Urinary bladder (tissue), 4 donors: ENCODE measurements around the gene NPHS1. TPM values are rescaled to one million over a fixed set of nuclear protein-coding genes. Genes with fewer than 3 reads are reported as not detected.

Experiments
- DNase-seq: peaks from one replicate; pipeline ENCODE4 v3.0.0-alpha.2; 2015; ENCODE audit errors: extremely low spot score
- H3K27ac ChIP-seq: one replicate; pipeline ENCODE4 v1.5.1; 2013; ENCODE audit warnings: low read depth, mild to moderate bottlenecking, moderate library complexity
- H3K36me3 ChIP-seq: one replicate; pipeline ENCODE4 v1.6.1; 2013; ENCODE audit warnings: mild to moderate bottlenecking, moderate library complexity; ENCODE audit not compliant: insufficient read depth
- H3K4me1 ChIP-seq: one replicate; pipeline ENCODE4 v1.6.1; 2013; ENCODE audit warnings: mild to moderate bottlenecking, moderate library complexity; ENCODE audit not compliant: insufficient read depth
- H3K4me3 ChIP-seq: one replicate; pipeline ENCODE4 v1.5.1; 2013; ENCODE audit warnings: low read depth, low read length
- WGBS: extraction: QIAGEN DNeasy Blood & Tissue Kit; methylation state at CpG from one replicate; pipeline ENCODE4 v1.1.7; 2013; 5-methylcytosine and 5-hydroxymethylcytosine counted together
- polyA plus RNA-seq: library from polyadenylated mRNA; stranded (reverse); fragments of 200-250 nt; gene quantifications from one replicate; pipeline ENCODE4 v1.2.3, GENCODE V29; 2013
- small RNA-seq: library from RNA; depleted of rRNA; stranded (forward); fragments of <200 nt; gene quantifications from one replicate; pipeline ENCODE3, GENCODE V24; 2014
- total RNA-seq: library from RNA; depleted of rRNA; stranded (reverse); fragments of >200 nt; gene quantifications from one replicate; pipeline ENCODE4 v1.2.3, GENCODE V29; 2014
- donor health status: healthy with polysubstance abuse.
- donor health status: healthy.

The NPHS1 gene
- total and polyA plus RNA-seq, 2 donors = 0.05 TPM; not detected in 1

DNA sequence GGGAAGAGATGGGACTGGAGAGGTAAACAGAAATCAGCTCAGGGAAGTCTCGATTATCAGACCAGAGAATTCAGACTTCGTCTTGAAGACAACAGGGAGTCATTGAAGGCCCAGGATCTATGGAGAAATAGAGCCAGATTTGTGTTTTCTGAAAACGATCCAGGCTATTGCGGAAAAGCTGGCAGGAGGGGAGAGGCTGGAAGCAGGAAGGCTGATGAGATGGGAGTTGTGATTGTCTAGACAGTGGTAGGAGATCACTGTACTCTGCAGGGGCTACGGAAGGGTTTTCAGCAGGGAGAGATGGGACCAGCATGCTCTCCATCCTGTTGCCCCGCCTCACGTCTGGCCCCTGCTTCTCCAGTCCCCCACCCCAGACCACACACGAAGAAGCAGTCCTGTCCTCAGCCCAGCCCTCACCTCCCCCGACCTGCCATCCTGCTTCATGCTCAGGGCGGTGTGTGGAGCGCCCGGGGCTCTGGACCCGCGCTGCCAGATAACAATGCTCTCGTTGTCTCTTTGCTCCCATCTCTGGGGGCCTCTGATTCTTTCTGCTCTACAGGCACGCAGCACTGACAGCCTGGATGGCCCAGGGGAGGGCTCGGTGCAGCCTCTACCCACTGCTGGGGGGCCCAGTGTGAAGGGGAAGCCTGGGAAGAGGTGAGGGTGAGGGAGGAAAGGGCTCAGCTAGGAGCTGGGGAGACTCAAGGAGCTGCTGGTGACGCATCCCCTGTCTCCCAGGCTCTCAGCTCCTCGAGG lies 75.0 kb downstream of the NPHS1 start:
- H3K27ac ChIP-seq = no peak overlapping the region
- no peak overlapping the region for H3K4me3 ChIP-seq
- no peaks in the 10 kb centered on the region for H3K4me1 ChIP-seq
- 51% methylated on average over 19 of the region's 19 CpGs for WGBS
- DNase-seq = no peak
- no peaks in the 10 kb centered on the region for H3K36me3 ChIP-seq

DNA sequence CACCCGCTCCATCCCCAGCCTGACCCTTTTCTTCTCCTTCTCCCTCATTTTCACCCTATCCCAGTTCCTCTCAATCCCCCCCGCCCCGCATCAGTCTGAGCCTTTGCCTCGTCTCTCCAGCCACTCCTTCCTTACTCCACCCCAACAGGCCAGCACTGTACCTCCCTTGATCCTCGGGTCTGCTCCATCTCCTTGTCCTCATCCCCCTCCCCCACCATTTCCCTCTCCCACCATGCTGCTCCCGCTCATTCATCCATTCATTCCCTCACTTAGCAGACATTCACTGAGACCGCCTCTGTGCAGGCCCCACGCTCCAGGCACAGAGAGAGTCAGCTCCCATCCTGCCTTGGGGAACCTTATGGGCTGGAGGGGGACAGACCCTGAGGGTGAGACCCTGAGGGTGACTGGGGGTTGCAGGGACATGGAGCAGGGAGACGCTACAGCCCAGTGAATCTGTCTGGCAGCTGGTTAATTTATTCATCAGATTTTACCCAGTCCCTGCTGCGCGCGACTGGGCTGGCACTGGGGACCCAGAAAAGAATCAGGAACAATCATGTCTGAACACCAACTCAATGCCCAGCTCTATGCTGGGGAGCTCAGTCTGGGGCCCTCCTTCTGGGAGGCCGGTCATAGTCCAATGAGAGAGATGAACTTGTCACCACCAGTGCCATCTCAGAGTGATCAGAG lies 76.1 kb downstream of the NPHS1 start:
- Histone ChIP-seq H3K4me1 (no peaks in the 10 kb centered on the region), H3K4me3 (peak overlapping the region; percentile 83), H3K36me3 (no peaks in the 10 kb centered on the region), H3K27ac (no peak overlapping the region)
- no peak for DNase-seq
- WGBS = 45% methylated on average over 13 of the region's 13 CpGs

Small RNA genes lying within 50 kb of the gene (small RNA-seq; reads per million reads assigned to genes)
- gene RN7SL402P = not detected

Other genes starting within 250 kb of the NPHS1 start
- gene HAUS5, start 239.8 kb downstream of the NPHS1 start, total RNA-seq = 6.3 TPM
- gene HAUS5, start 239.8 kb downstream of the NPHS1 start, polyA plus RNA-seq = 8.8 TPM
- 14.8 TPM for gene RBM42, start 223.5 kb downstream of the NPHS1 start, total RNA-seq
- gene RBM42, start 223.5 kb downstream of the NPHS1 start, polyA plus RNA-seq = 89.5 TPM
- gene ETV2, start 210.8 kb downstream of the NPHS1 start, total RNA-seq = 0.32 TPM
- gene ETV2, start 210.8 kb downstream of the NPHS1 start, polyA plus RNA-seq = 1.7 TPM
- 192 TPM for gene COX6B1, start 204.2 kb downstream of the NPHS1 start, total RNA-seq
- gene COX6B1, start 204.2 kb downstream of the NPHS1 start, polyA plus RNA-seq = 592 TPM
- gene UPK1A, start 186.0 kb downstream of the NPHS1 start, total RNA-seq = 89.8 TPM
- gene UPK1A, start 186.0 kb downstream of the NPHS1 start, polyA plus RNA-seq = 81.8 TPM
- gene ZBTB32, start 147.9 kb downstream of the NPHS1 start, total RNA-seq = not detected
- 0.09 TPM for gene ZBTB32, start 147.9 kb downstream of the NPHS1 start, polyA plus RNA-seq
- 7.1 TPM for gene KMT2B, start 134.5 kb downstream of the NPHS1 start, total RNA-seq
- gene KMT2B, start 134.5 kb downstream of the NPHS1 start, polyA plus RNA-seq = 25.9 TPM
- gene IGFLR1, start 110.1 kb downstream of the NPHS1 start, total RNA-seq = 0.53 TPM
- 21.2 TPM for gene IGFLR1, start 110.1 kb downstream of the NPHS1 start, polyA plus RNA-seq
- 9.6 TPM for gene U2AF1L4, start 107.1 kb downstream of the NPHS1 start, total RNA-seq
- gene U2AF1L4, start 107.1 kb downstream of the NPHS1 start, polyA plus RNA-seq = 25.3 TPM
- gene PSENEN, start 106.9 kb downstream of the NPHS1 start, total RNA-seq = 13.7 TPM
- gene PSENEN, start 106.9 kb downstream of the NPHS1 start, polyA plus RNA-seq = 49.2 TPM
- gene LIN37, start 103.9 kb downstream of the NPHS1 start, total RNA-seq = 5.4 TPM
- gene LIN37, start 103.9 kb downstream of the NPHS1 start, polyA plus RNA-seq = 18.8 TPM
- gene HSPB6, start 95.5 kb downstream of the NPHS1 start, total RNA-seq = 25.4 TPM
- 657 TPM for gene HSPB6, start 95.5 kb downstream of the NPHS1 start, polyA plus RNA-seq
- 6.8 TPM for gene PROSER3, start 94.3 kb downstream of the NPHS1 start, total RNA-seq
- 12.2 TPM for gene PROSER3, start 94.3 kb downstream of the NPHS1 start, polyA plus RNA-seq
- gene ARHGAP33, start 76.9 kb downstream of the NPHS1 start, total RNA-seq = 17.4 TPM
- 10.2 TPM for gene ARHGAP33, start 76.9 kb downstream of the NPHS1 start, polyA plus RNA-seq
- not detected for gene PRODH2, start 39.7 kb downstream of the NPHS1 start, total RNA-seq
- 0.18 TPM for gene PRODH2, start 39.7 kb downstream of the NPHS1 start, polyA plus RNA-seq
- not detected for gene KIRREL2, start 4.4 kb upstream of the NPHS1 start, total RNA-seq
- not detected for gene KIRREL2, start 4.4 kb upstream of the NPHS1 start, polyA plus RNA-seq
- gene APLP1, start 16.1 kb upstream of the NPHS1 start, total RNA-seq = 3.0 TPM
- gene APLP1, start 16.1 kb upstream of the NPHS1 start, polyA plus RNA-seq = 5.8 TPM
- gene NFKBID, start 48.0 kb upstream of the NPHS1 start, total RNA-seq = 6.1 TPM
- 4.2 TPM for gene NFKBID, start 48.0 kb upstream of the NPHS1 start, polyA plus RNA-seq
- 6.7 TPM for gene HCST, start 50.0 kb upstream of the NPHS1 start, total RNA-seq
- gene HCST, start 50.0 kb upstream of the NPHS1 start, polyA plus RNA-seq = 17.3 TPM
- 5.1 TPM for gene TYROBP, start 55.8 kb upstream of the NPHS1 start, total RNA-seq
- gene TYROBP, start 55.8 kb upstream of the NPHS1 start, polyA plus RNA-seq = 113 TPM
- 1.9 TPM for gene LRFN3, start 83.9 kb upstream of the NPHS1 start, total RNA-seq
- gene LRFN3, start 83.9 kb upstream of the NPHS1 start, polyA plus RNA-seq = 17.2 TPM
- 10.9 TPM for gene SDHAF1, start 142.7 kb upstream of the NPHS1 start, total RNA-seq
- 37.6 TPM for gene SDHAF1, start 142.7 kb upstream of the NPHS1 start, polyA plus RNA-seq
- 0.58 TPM for gene SYNE4, start 156.3 kb upstream of the NPHS1 start, total RNA-seq
- 1.3 TPM for gene SYNE4, start 156.3 kb upstream of the NPHS1 start, polyA plus RNA-seq
- gene ALKBH6, start 161.7 kb upstream of the NPHS1 start, total RNA-seq = 6.1 TPM
- 26.4 TPM for gene ALKBH6, start 161.7 kb upstream of the NPHS1 start, polyA plus RNA-seq
- gene CLIP3, start 180.4 kb upstream of the NPHS1 start, total RNA-seq = 8.5 TPM
- gene CLIP3, start 180.4 kb upstream of the NPHS1 start, polyA plus RNA-seq = 79.5 TPM
- 2.1 TPM for gene THAP8, start 201.8 kb upstream of the NPHS1 start, total RNA-seq
- gene THAP8, start 201.8 kb upstream of the NPHS1 start, polyA plus RNA-seq = 20.1 TPM
- 2.3 TPM for gene WDR62, start 202.4 kb upstream of the NPHS1 start, total RNA-seq
- 0.27 TPM for gene WDR62, start 202.4 kb upstream of the NPHS1 start, polyA plus RNA-seq